Liver (tissue), 9 donors: ENCODE measurements around the gene TRIM17. TPM values are rescaled to one million over a fixed set of nuclear protein-coding genes. Genes with fewer than 3 reads are reported as not detected.
"Not testable (repeated sequence)": the region's sequence is repeated elsewhere in the genome, so short reads cannot be mapped to it uniquely, and the experiment has no call there.

Experiments used
- DNase-seq: peaks from one replicate; pipeline ENCODE4 v3.0.0-alpha.2; 2017; ENCODE audit warnings: low spot score
- H3K27ac ChIP-seq, 2 donors: one replicate each; pipeline ENCODE4 v1.7.0; 2013; ENCODE audit warnings: inconsistent platforms in 2 of 2, low read length in 2 of 2, control low read depth in 1 of 2, low read depth in 1 of 2, mild to moderate bottlenecking in 1 of 2
- H3K27me3 ChIP-seq, 4 donors: one replicate each; pipeline versions ENCODE4 v1.6.1 to v1.7.0; 2013; ENCODE audit warnings: low read length in 3 of 4, inconsistent platforms in 1 of 4, mild to moderate bottlenecking in 1 of 4, moderate library complexity in 1 of 4; ENCODE audit not compliant: control insufficient read depth in 4 of 4, insufficient read depth in 4 of 4
- H3K36me3 ChIP-seq, 4 donors: one replicate each; pipeline versions ENCODE4 v1.6.1 to v1.7.0; 2013; ENCODE audit warnings: low read length in 3 of 4, mild to moderate bottlenecking in 3 of 4, low read depth in 1 of 4, moderate library complexity in 1 of 4; ENCODE audit not compliant: control insufficient read depth in 4 of 4, insufficient read depth in 3 of 4
- H3K4me1 ChIP-seq, 4 donors: one replicate each; pipeline versions ENCODE4 v1.6.1 to v1.7.0; 2013; ENCODE audit warnings: low read length in 3 of 4, mild to moderate bottlenecking in 3 of 4, moderate library complexity in 1 of 4; ENCODE audit not compliant: control insufficient read depth in 4 of 4, insufficient read depth in 4 of 4
- H3K4me3 ChIP-seq, 3 donors: one replicate each; pipeline versions ENCODE4 v1.6.1 to v1.7.0; 2013; ENCODE audit warnings: low read length in 3 of 3, control low read depth in 1 of 3, low read depth in 1 of 3, mild to moderate bottlenecking in 1 of 3
- H3K9ac ChIP-seq, 2 donors: one replicate each; pipeline ENCODE4 v1.7.0; 2013; ENCODE audit warnings: low read length in 2 of 2, mild to moderate bottlenecking in 2 of 2, moderate library complexity in 2 of 2, control low read depth in 1 of 2, low read depth in 1 of 2
- H3K9me3 ChIP-seq, 4 donors: one replicate each; pipeline versions ENCODE4 v1.6.1 to v1.7.0; 2013; ENCODE audit warnings: low read length in 3 of 4; ENCODE audit not compliant: control insufficient read depth in 4 of 4
- ATF3 ChIP-seq: IDR thresholded peaks from 2 replicates; pipeline ENCODE4 v1.6.1; 2016; ENCODE audit warnings: antibody characterized with exemption
- CTCF ChIP-seq: fragments of 150-350 bp; IDR thresholded peaks from 2 replicates; pipeline ENCODE4 v1.5.1; 2017; ENCODE audit warnings: improper control_type of control experiment, low read depth, low read length; ENCODE audit not compliant: missing input control
- EGR1 ChIP-seq, 2 donors: IDR thresholded peaks; 2 replicates each; pipeline ENCODE4 v1.6.1; 2016 to 2018; ENCODE audit warnings: antibody characterized with exemption in 2 of 2, low read depth in 2 of 2
- FOXA1 ChIP-seq: IDR thresholded peaks from 2 replicates; pipeline ENCODE4 v1.6.1; 2016; ENCODE audit warnings: antibody characterized with exemption
- GABPA ChIP-seq, 2 donors: IDR thresholded peaks in 1 of 2; conservative IDR thresholded peaks in 1 of 2; 2 replicates each; pipeline ENCODE4 v1.6.1; 2016; ENCODE audit warnings: antibody characterized with exemption in 2 of 2, mild to moderate bottlenecking in 1 of 2, moderate library complexity in 1 of 2
- HNF4A ChIP-seq, 2 donors: conservative IDR thresholded peaks; 2 replicates each; pipeline ENCODE4 v1.6.1; 2016; ENCODE audit warnings: antibody characterized with exemption in 2 of 2, mild to moderate bottlenecking in 2 of 2
- HNF4G ChIP-seq: IDR thresholded peaks from 2 replicates; pipeline ENCODE4 v1.6.1; 2016; ENCODE audit warnings: antibody characterized with exemption
- NR2F2 ChIP-seq: IDR thresholded peaks from 2 replicates; pipeline ENCODE4 v1.6.1; 2016; ENCODE audit warnings: antibody characterized with exemption
- RAD21 ChIP-seq, 2 donors: IDR thresholded peaks; 2 replicates each; pipeline ENCODE4 v1.6.1; 2016; ENCODE audit warnings: antibody characterized with exemption in 2 of 2, mild to moderate bottlenecking in 2 of 2
- REST ChIP-seq: IDR thresholded peaks from 2 replicates; pipeline ENCODE4 v1.6.1; 2016; ENCODE audit warnings: antibody characterized with exemption, mild to moderate bottlenecking
- RXRA ChIP-seq, 2 donors: IDR thresholded peaks; 2 replicates each; pipeline ENCODE4 v1.6.1; 2017 to 2018; ENCODE audit warnings: antibody characterized with exemption in 2 of 2, mild to moderate bottlenecking in 1 of 2
- SP1 ChIP-seq: IDR thresholded peaks from 2 replicates; pipeline ENCODE4 v1.6.1; 2018; ENCODE audit warnings: antibody characterized with exemption, mild to moderate bottlenecking
- TAF1 ChIP-seq: conservative IDR thresholded peaks from 2 replicates; pipeline ENCODE4 v1.6.1; 2016; ENCODE audit warnings: antibody characterized with exemption, mild to moderate bottlenecking
- YY1 ChIP-seq: IDR thresholded peaks from 2 replicates; pipeline ENCODE4 v1.6.1; 2016; ENCODE audit warnings: antibody characterized with exemption, mild to moderate bottlenecking
- ZBTB33 ChIP-seq: IDR thresholded peaks from 2 replicates; pipeline ENCODE4 v1.6.1; 2016; ENCODE audit warnings: antibody characterized with exemption
- WGBS: extraction: QIAGEN DNeasy Blood & Tissue Kit; methylation state at CpG from one replicate; pipeline ENCODE4 v1.1.7; 2013; 5-methylcytosine and 5-hydroxymethylcytosine counted together
- polyA plus RNA-seq, 2 donors: library from polyadenylated mRNA; stranded (reverse) in 1 of 2; unstranded in 1 of 2; fragments of 200-250 nt in 1 of 2; fragments of >200 nt in 1 of 2; fragmentation: Nextera tagmentation in 1 of 2; extraction: Ambion mirVana in 1 of 2; gene quantifications; one replicate each; pipeline versions ENCODE4 v1.2.1 to v1.2.3, GENCODE V29; 2013 to 2015
- total RNA-seq, 2 donors: library from RNA; depleted of rRNA; stranded (reverse); fragments of >200 nt; gene quantifications; one replicate each; pipeline ENCODE4 v1.2.3, GENCODE V29; 2014
- donor health status: healthy.
- donor health status: healthy.
- donor health status: healthy.
- donor health status: healthy.
- donor health status: healthy.

Gene TRIM17
- total and polyA plus RNA-seq, 4 donors = 0.08 to 0.49 TPM; not detected in 2

- Histone ChIP-seq H3K4me1 (no peaks in the 10 kb centered on the region), H3K36me3 (no peaks in the 10 kb centered on the region), H3K27ac (no peak overlapping the region), H3K27me3 (peaks cover 0 to 7% (median 0%) of the 10 kb centered on the region in 4 donors), H3K9ac (no peak overlapping the region), H3K4me3 (no peak overlapping the region), H3K9me3 (no peaks in the 10 kb centered on the region)
- TF ChIP-seq REST (no peak), GABPA (IDR thresholded peaks at IDR 0.05 in 1 of 2, conservative IDR thresholded peaks at IDR 0.05 in 1 of 2) (no peak), FOXA1 (no peak), RAD21 (IDR thresholded peaks at IDR 0.05) (no peak), CTCF (no peak), TAF1 (no peak), YY1 (no peak), ATF3 (no peak), ZBTB33 (no peak), HNF4A (conservative IDR thresholded peaks at IDR 0.05) (no peak), HNF4G (no peak), EGR1 (IDR thresholded peaks at IDR 0.05; ENCODE audit: low read depth in 2 of 2) (no peak), SP1 (no peak), RXRA (IDR thresholded peaks at IDR 0.05) (no peak), NR2F2 (no peak)
- DNase-seq = no peak
- WGBS = 81% methylated on average over 4 of the region's 4 CpGs
These were observed 18.0 kb upstream of the TRIM17 start for GRCh38 chr1:228434689-228435088.

GRCh38 chr1:228433337-228434053 lies 16.8 kb upstream of the TRIM17 start:
- not testable (repeated sequence) for H3K4me1 ChIP-seq, DNase-seq, H3K9ac ChIP-seq, H3K27ac ChIP-seq, H3K27me3 ChIP-seq, H3K9me3 ChIP-seq, H3K36me3 ChIP-seq, H3K4me3 ChIP-seq
- WGBS = 73% methylated on average over 7 of the region's 7 CpGs
